ENCODE measurements around the gene PRR20G.

DNA sequence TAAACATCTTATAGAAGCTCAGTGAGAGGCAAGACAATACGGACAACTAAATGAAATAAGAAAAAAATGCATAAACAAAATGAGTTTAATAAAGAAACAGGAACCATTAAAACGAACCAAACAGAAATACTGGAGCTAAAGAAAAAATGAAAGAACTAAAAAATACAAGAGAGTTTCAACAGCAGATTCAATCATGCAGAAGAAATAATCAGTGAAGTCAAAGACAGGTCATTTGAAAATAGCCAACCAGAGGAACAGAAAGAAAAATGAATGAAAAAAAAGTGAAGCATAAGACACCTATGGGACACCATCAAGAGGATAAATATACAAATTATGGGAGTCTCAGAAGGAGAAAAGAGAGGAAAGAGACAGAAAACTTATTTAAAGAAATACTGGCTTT, 42.5 kb upstream of the PRR20G start:
- TF ChIP-seq POLR2A (conservative IDR thresholded peaks at IDR 0.05) (no peak), ZKSCAN8 (CRISPR knock-in tag; IDR thresholded peaks at IDR 0.05) (no peak), ZNF274 (IDR thresholded peaks at IDR 0.05; ENCODE audit: borderline replicate concordance, low read depth, low read length) (no peak), GTF2F1 (IDR thresholded peaks at IDR 0.05; ENCODE audit: low read depth, low read length) (no peak), PHF8 (IDR thresholded peaks at IDR 0.05; ENCODE audit: borderline replicate concordance, low read length) (no peak), NUFIP1 (IDR thresholded peaks at IDR 0.05; ENCODE audit: partially characterized antibody) (no peak), EZH2 (IDR thresholded peaks at IDR 0.05; ENCODE audit: borderline replicate concordance, low read depth, low read length) (no peak)
- TF ChIP-seq, protein P1, sequence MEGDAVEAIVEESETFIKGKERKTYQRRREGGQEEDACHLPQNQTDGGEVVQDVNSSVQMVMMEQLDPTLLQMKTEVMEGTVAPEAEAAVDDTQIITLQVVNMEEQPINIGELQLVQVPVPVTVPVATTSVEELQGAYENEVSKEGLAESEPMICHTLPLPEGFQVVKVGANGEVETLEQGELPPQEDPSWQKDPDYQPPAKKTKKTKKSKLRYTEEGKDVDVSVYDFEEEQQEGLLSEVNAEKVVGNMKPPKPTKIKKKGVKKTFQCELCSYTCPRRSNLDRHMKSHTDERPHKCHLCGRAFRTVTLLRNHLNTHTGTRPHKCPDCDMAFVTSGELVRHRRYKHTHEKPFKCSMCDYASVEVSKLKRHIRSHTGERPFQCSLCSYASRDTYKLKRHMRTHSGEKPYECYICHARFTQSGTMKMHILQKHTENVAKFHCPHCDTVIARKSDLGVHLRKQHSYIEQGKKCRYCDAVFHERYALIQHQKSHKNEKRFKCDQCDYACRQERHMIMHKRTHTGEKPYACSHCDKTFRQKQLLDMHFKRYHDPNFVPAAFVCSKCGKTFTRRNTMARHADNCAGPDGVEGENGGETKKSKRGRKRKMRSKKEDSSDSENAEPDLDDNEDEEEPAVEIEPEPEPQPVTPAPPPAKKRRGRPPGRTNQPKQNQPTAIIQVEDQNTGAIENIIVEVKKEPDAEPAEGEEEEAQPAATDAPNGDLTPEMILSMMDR (IDR thresholded peaks at IDR 0.05 in 2 of 3, conservative IDR thresholded peaks at IDR 0.05 in 1 of 3; ENCODE audit: insufficient read depth in 2 of 3, low read depth in 1 of 3, low read length in 3 of 3) = no peak
- TF ChIP-seq, protein P2, sequence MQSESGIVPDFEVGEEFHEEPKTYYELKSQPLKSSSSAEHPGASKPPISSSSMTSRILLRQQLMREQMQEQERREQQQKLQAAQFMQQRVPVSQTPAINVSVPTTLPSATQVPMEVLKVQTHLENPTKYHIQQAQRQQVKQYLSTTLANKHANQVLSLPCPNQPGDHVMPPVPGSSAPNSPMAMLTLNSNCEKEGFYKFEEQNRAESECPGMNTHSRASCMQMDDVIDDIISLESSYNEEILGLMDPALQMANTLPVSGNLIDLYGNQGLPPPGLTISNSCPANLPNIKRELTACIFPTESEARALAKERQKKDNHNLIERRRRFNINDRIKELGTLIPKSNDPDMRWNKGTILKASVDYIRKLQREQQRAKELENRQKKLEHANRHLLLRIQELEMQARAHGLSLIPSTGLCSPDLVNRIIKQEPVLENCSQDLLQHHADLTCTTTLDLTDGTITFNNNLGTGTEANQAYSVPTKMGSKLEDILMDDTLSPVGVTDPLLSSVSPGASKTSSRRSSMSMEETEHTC (IDR thresholded peaks at IDR 0.05) = no peak
- TF ChIP-seq, protein P3, sequence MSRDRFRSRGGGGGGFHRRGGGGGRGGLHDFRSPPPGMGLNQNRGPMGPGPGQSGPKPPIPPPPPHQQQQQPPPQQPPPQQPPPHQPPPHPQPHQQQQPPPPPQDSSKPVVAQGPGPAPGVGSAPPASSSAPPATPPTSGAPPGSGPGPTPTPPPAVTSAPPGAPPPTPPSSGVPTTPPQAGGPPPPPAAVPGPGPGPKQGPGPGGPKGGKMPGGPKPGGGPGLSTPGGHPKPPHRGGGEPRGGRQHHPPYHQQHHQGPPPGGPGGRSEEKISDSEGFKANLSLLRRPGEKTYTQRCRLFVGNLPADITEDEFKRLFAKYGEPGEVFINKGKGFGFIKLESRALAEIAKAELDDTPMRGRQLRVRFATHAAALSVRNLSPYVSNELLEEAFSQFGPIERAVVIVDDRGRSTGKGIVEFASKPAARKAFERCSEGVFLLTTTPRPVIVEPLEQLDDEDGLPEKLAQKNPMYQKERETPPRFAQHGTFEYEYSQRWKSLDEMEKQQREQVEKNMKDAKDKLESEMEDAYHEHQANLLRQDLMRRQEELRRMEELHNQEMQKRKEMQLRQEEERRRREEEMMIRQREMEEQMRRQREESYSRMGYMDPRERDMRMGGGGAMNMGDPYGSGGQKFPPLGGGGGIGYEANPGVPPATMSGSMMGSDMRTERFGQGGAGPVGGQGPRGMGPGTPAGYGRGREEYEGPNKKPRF (IDR thresholded peaks at IDR 0.05; ENCODE audit: low read depth, low read length) = no peak
- TF ChIP-seq, protein P4, sequence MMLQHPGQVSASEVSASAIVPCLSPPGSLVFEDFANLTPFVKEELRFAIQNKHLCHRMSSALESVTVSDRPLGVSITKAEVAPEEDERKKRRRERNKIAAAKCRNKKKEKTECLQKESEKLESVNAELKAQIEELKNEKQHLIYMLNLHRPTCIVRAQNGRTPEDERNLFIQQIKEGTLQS (IDR thresholded peaks at IDR 0.05) = no peak
- TF ChIP-seq, protein P4 (CRISPR knock-in tag; conservative IDR thresholded peaks at IDR 0.05) = no peak
- TF ChIP-seq, protein P5, sequence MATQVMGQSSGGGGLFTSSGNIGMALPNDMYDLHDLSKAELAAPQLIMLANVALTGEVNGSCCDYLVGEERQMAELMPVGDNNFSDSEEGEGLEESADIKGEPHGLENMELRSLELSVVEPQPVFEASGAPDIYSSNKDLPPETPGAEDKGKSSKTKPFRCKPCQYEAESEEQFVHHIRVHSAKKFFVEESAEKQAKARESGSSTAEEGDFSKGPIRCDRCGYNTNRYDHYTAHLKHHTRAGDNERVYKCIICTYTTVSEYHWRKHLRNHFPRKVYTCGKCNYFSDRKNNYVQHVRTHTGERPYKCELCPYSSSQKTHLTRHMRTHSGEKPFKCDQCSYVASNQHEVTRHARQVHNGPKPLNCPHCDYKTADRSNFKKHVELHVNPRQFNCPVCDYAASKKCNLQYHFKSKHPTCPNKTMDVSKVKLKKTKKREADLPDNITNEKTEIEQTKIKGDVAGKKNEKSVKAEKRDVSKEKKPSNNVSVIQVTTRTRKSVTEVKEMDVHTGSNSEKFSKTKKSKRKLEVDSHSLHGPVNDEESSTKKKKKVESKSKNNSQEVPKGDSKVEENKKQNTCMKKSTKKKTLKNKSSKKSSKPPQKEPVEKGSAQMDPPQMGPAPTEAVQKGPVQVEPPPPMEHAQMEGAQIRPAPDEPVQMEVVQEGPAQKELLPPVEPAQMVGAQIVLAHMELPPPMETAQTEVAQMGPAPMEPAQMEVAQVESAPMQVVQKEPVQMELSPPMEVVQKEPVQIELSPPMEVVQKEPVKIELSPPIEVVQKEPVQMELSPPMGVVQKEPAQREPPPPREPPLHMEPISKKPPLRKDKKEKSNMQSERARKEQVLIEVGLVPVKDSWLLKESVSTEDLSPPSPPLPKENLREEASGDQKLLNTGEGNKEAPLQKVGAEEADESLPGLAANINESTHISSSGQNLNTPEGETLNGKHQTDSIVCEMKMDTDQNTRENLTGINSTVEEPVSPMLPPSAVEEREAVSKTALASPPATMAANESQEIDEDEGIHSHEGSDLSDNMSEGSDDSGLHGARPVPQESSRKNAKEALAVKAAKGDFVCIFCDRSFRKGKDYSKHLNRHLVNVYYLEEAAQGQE (IDR thresholded peaks at IDR 0.05; ENCODE audit: borderline replicate concordance) = no peak
- TF ChIP-seq, protein P5 (CRISPR knock-in tag; IDR thresholded peaks at IDR 0.05; ENCODE audit: low read depth) = no peak
